ENCODE data around the gene MAP3K15. TPM values are rescaled to one million over a fixed set of nuclear protein-coding genes. Genes with fewer than 3 reads are reported as not detected.
"Not testable (repeated sequence)": the region's sequence is repeated elsewhere in the genome, so short reads cannot be mapped to it uniquely, and the experiment has no call there.

Gene MAP3K15
- total and polyA plus RNA-seq, 7 donors, result 0.08 to 0.30 (median 0.10) TPM; not detected in 3

DNA sequence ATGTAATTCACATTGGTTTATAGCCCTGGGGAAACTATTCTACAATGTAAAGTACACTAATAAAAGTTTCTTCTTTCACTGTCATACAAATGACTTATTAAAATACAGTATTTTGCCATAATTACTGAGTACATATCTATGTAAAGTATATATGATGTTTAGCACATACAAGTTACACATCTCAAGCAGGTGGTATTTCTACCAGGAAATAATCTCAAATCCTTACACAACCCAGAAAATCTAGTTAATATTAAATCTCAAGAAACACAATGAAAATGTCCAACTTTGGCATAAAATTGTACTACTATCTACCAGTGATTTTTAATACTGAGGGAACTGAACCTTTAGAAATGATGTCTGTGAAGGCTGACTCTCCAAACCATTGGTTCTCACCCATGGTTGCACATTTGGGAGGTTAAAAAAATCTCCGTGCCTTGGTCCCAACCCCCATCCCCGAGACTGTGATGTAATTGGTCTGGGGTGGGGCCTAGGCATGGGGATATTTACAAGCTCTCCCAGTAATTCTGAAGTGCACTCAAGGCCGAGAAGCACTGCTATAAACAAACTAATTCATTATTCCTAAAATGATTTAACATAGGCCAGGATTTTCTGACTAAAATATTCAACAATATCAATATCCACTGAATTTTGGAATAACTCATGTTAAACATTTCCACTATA is 27.6 kb downstream of the MAP3K15 start:
- Histone ChIP-seq H3K4me3 (no peak overlapping the region), H3K9me3 (no peaks in the 10 kb centered on the region), H3K36me3 (ENCODE audit: insufficient read depth in 1 of 2, low read depth in 1 of 2) (no peaks in the 10 kb centered on the region), H3K27ac (no peak overlapping the region), H3K27me3 (ENCODE audit: insufficient read depth in 3 of 3, low read length in 2 of 3) (peaks cover 0 to 5% (median 0%) of the 10 kb centered on the region in 3 donors), H3K4me1 (no peaks in the 10 kb centered on the region)
- DNase-seq, result no peak
- intact Hi-C loops (cut with DNase I), result no loop called here
- no peak for TF ChIP-seq CTCF (IDR thresholded peaks at IDR 0.05)
- no peak for ATAC-seq
- 39 to 62% (median 55%) methylated on average over 3 of the region's 3 CpGs for WGBS, 3 donors

DNA sequence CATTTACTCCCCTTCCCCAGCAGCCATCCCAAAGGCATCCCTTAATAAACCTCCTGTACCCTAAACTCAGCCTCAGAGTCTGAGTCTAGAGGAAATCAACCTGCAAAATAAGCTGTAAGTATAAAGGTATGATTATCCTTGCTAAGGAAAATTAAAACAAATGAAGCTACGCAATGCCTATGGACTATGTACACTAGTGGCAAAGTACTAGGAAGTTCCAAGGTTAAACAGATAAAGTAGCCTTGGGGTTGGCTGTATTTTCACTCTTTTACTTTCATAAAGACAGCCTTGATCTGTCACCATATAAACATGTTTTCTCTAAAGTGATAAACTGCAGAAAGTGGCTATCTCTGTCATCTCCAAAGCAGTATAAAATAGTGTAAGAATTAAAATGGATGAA is 35.9 kb downstream of the MAP3K15 start:
- H3K36me3 ChIP-seq (ENCODE audit: insufficient read depth in 1 of 2, low read depth in 1 of 2), result no peaks in the 10 kb centered on the region
- WGBS, 3 donors, result 96 to 98% (median 97%) methylated on average over 1 of the region's 1 CpG
- no peak for TF ChIP-seq CTCF (IDR thresholded peaks at IDR 0.05)
- ATAC-seq, result no peak
- H3K4me3 ChIP-seq, result no peak overlapping the region
- H3K27me3 ChIP-seq (ENCODE audit: insufficient read depth in 3 of 3, low read length in 2 of 3), result peaks cover 0 to 4% (median 0%) of the 10 kb centered on the region in 3 donors
- no peak overlapping the region for H3K27ac ChIP-seq
- no peaks in the 10 kb centered on the region for H3K4me1 ChIP-seq
- H3K9me3 ChIP-seq, result no peaks in the 10 kb centered on the region
- DNase-seq, result no peak
- intact Hi-C loops (cut with DNase I), result no loop called here

- H3K4me3 ChIP-seq; ATAC-seq; H3K27ac ChIP-seq; H3K9me3 ChIP-seq; H3K36me3 ChIP-seq (ENCODE audit: insufficient read depth in 1 of 2, low read depth in 1 of 2); H3K4me1 ChIP-seq; DNase-seq; intact Hi-C loops (cut with DNase I): not testable (repeated sequence)
- WGBS, 3 donors, result 77 to 100% (median 100%) methylated on average over 1 to 2 of the region's 2 CpGs
- peaks cover 0 to 10% (median 0%) of the 10 kb centered on the region in 3 donors for H3K27me3 ChIP-seq (ENCODE audit: insufficient read depth in 3 of 3, low read length in 2 of 3)
These were observed 46.9 kb downstream of the MAP3K15 start for GRCh38 chrX:19468383-19468782.

DNA sequence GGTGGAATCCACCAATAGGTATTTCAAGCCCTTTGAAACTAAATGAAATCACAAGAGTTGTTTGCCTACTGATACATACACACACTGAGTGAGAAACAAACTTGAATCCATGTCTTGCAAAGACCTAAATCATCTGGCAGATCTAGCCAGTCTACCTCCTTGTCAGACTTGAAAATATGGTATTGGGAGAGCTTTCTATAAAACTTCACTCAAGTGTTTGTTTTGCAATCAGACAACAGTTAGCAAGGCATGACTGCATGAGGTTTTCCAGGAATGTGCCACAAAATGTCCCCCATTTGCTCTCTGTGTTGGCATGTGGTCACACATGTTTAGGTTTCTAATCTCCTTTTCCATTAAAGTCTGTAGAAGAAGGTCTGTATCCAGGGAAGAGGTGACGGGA is 52.4 kb downstream of the MAP3K15 start:
- no peak overlapping the region for H3K27ac ChIP-seq
- no peak overlapping the region for H3K4me3 ChIP-seq
- TF ChIP-seq CTCF (IDR thresholded peaks at IDR 0.05), result no peak
- peaks cover 0 to 13% (median 0%) of the 10 kb centered on the region in 3 donors for H3K27me3 ChIP-seq (ENCODE audit: insufficient read depth in 3 of 3, low read length in 2 of 3)
- 81 to 93% (median 91%) methylated on average over 1 of the region's 1 CpG for WGBS, 3 donors
- ATAC-seq (no peak), DNase-seq (no peak)
- H3K36me3 ChIP-seq (ENCODE audit: insufficient read depth in 1 of 2, low read depth in 1 of 2), result no peaks in the 10 kb centered on the region
- H3K9me3 ChIP-seq, result no peaks in the 10 kb centered on the region
- intact Hi-C loops (cut with DNase I), result no loop called here
- H3K4me1 ChIP-seq, result no peaks in the 10 kb centered on the region

DNA sequence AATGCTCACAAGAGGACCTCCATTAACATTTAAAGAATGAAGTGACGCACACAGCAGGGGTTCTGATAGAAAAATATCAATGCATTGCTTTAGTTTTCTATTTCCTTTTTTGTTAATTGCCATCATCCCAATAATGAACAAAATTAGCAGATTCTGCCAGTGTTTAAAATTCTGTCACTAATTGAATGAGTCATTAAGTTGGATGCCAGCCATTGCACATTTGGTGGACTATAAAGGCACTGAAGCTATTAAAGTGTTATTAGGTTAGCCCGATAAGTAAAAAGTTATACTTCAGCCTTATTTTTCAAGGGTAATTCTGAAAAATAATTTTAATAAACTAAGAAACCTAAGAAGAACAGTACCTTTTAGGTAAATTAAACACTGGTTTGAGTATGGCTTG is 53.1 kb downstream of the MAP3K15 start:
- TF ChIP-seq CTCF (IDR thresholded peaks at IDR 0.05), result no peak
- Histone ChIP-seq H3K27ac (no peak overlapping the region), H3K4me3 (no peak overlapping the region), H3K27me3 (ENCODE audit: insufficient read depth in 3 of 3, low read length in 2 of 3) (peaks cover 0 to 14% (median 0%) of the 10 kb centered on the region in 3 donors), H3K4me1 (no peaks in the 10 kb centered on the region), H3K9me3 (no peaks in the 10 kb centered on the region), H3K36me3 (ENCODE audit: insufficient read depth in 1 of 2, low read depth in 1 of 2) (no peaks in the 10 kb centered on the region)
- intact Hi-C loops (cut with DNase I), result no loop called here
- ATAC-seq (no peak), DNase-seq (no peak)
- 85 to 90% (median 89%) methylated on average over 2 of the region's 2 CpGs for WGBS, 3 donors

All from psoas muscle (tissue), 8 donors.